ENCODE data around the gene OVCA2.

DNA sequence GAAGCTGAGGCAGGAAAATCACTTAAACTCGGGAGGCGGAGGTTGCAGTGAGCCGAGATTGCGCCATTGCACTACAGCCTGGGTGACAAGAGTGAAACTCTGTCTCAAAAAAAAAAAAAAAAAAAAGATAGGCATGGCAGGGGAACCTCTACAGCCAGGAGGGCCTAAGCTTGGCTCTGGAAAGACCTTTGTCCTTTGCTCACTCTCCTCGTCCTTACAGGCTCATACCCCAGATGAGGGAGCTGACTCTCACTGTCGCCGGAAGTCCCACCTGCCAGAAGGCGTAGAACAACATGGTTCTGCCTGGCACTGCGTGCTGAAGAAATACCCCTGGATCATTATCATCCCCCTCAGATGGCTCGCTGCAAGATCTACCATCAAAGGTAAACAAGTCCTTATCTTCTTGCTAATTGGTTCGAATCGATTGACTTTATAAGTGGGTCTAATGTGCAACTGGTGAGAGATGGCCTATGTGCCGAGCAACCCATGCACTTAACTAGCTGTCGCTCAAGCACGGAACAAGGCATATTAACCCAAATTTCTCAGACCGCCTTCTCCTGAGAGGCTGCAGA is 46.4 kb upstream of the OVCA2 start:
- TF ChIP-seq, protein P1, sequence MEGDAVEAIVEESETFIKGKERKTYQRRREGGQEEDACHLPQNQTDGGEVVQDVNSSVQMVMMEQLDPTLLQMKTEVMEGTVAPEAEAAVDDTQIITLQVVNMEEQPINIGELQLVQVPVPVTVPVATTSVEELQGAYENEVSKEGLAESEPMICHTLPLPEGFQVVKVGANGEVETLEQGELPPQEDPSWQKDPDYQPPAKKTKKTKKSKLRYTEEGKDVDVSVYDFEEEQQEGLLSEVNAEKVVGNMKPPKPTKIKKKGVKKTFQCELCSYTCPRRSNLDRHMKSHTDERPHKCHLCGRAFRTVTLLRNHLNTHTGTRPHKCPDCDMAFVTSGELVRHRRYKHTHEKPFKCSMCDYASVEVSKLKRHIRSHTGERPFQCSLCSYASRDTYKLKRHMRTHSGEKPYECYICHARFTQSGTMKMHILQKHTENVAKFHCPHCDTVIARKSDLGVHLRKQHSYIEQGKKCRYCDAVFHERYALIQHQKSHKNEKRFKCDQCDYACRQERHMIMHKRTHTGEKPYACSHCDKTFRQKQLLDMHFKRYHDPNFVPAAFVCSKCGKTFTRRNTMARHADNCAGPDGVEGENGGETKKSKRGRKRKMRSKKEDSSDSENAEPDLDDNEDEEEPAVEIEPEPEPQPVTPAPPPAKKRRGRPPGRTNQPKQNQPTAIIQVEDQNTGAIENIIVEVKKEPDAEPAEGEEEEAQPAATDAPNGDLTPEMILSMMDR (IDR thresholded peaks at IDR 0.05), result no peak
- no peak for TF ChIP-seq POLR2A (IDR thresholded peaks at IDR 0.05)
- TF ChIP-seq POLR2AphosphoS5 (IDR thresholded peaks at IDR 0.05), result no peak
- TF ChIP-seq EP300 (IDR thresholded peaks at IDR 0.05; ENCODE audit: low read depth), result no peak

All from transverse colon (tissue), 4 donors.